HAP-1 (cell line): ENCODE measurements around the gene MYO10.
"Not testable (repeated sequence)": the region's sequence is repeated elsewhere in the genome, so short reads cannot be mapped to it uniquely, and the experiment has no call there.

ENCODE experiments used
- DNase-seq, 2 experiments: peaks; one replicate each; pipeline ENCODE4 v3.0.0-alpha.2; 2016 to 2020; ENCODE audit warnings: low spot score in 2 of 2
- H3K27me3 ChIP-seq: fragments of 250-450 bp; sonication (Bioruptor Pico); 2 replicates; pipeline ENCODE4 v1.5.1; 2020; ENCODE audit warnings: low read depth, mild to moderate bottlenecking, moderate library complexity
- H3K36me3 ChIP-seq: fragments of 250-450 bp; sonication (Bioruptor Pico); replicated peaks from 2 replicates; pipeline ENCODE4 v1.5.1; 2020; ENCODE audit warnings: mild to moderate bottlenecking
- H3K4me1 ChIP-seq: fragments of 250-450 bp; sonication (Bioruptor Pico); 2 replicates; pipeline ENCODE4 v1.5.1; 2020; ENCODE audit warnings: mild to moderate bottlenecking
- H3K4me3 ChIP-seq: fragments of 250-450 bp; sonication (Bioruptor Pico); 2 replicates; pipeline ENCODE4 v1.5.1; 2020; ENCODE audit warnings: mild to moderate bottlenecking, moderate library complexity
- H3K9me3 ChIP-seq: fragments of 250-450 bp; sonication (Bioruptor Pico); 2 replicates; pipeline ENCODE4 v1.5.1; 2020; ENCODE audit warnings: mild to moderate bottlenecking, moderate library complexity
- in situ Hi-C: fragments of 300-500 bp; cut with MboI; formaldehyde crosslinking; loops from 3 replicates; pipeline ENCODE4 v1.14.3; 2020; ENCODE audit warnings: low sequenced_read_pairs, inconsistent platforms, mixed read lengths

The MYO10 gene

GRCh38 chr5:16660982-16661381 is 275.1 kb downstream of the MYO10 start:
- in situ Hi-C loops = loop anchor here (25.0 kb wide), 1 partner anchor 174 kb away; no protein-coding TSS in a partner anchor
- no peaks in the 10 kb centered on the region for H3K4me1 ChIP-seq
- DNase-seq = no peak
- H3K9me3 ChIP-seq = no peaks in the 10 kb centered on the region; the same call in 1 of the 2 replicates
- peaks cover 16% of the 10 kb centered on the region for H3K36me3 ChIP-seq
- no peaks in the 10 kb centered on the region; the same call in 1 of the 2 replicates for H3K27me3 ChIP-seq
- H3K4me3 ChIP-seq = no peak overlapping the region

GRCh38 chr5:16659536-16659935 is 276.6 kb downstream of the MYO10 start:
- DNase-seq = no peak
- H3K4me1 ChIP-seq = no peaks in the 10 kb centered on the region
- no peaks in the 10 kb centered on the region; the same call in 1 of the 2 replicates for H3K27me3 ChIP-seq
- no peak overlapping the region for H3K4me3 ChIP-seq
- in situ Hi-C loops = loop anchor here (25.0 kb wide), 1 partner anchor 172 kb away; no protein-coding TSS in a partner anchor
- no peaks in the 10 kb centered on the region; the same call in 1 of the 2 replicates for H3K9me3 ChIP-seq
- H3K36me3 ChIP-seq = peaks cover 3% of the 10 kb centered on the region

GRCh38 chr5:16656561-16657191 is 279.4 kb downstream of the MYO10 start:
- Histone ChIP-seq H3K4me1 (no peaks in the 10 kb centered on the region), H3K27me3 (no peaks in the 10 kb centered on the region; the same call in 1 of the 2 replicates), H3K36me3 (no peaks in the 10 kb centered on the region), H3K9me3 (no peaks in the 10 kb centered on the region; the same call in 1 of the 2 replicates), H3K4me3 (no peak overlapping the region)
- in situ Hi-C loops = loop anchor here (25.0 kb wide), 1 partner anchor 169 kb away; no protein-coding TSS in a partner anchor
- no peak for DNase-seq

GRCh38 chr5:16654647-16655334 is 281.3 kb downstream of the MYO10 start:
- H3K4me3 ChIP-seq = no peak overlapping the region
- H3K4me1 ChIP-seq = no peaks in the 10 kb centered on the region
- H3K36me3 ChIP-seq = no peaks in the 10 kb centered on the region
- no peak for DNase-seq
- H3K9me3 ChIP-seq = no peaks in the 10 kb centered on the region; the same call in 1 of the 2 replicates
- H3K27me3 ChIP-seq = no peaks in the 10 kb centered on the region; the same call in 1 of the 2 replicates
- in situ Hi-C loops = loop anchor here (25.0 kb wide), 1 partner anchor 167 kb away; no protein-coding TSS in a partner anchor

GRCh38 chr5:16648739-16649138 is 287.3 kb downstream of the MYO10 start:
- H3K4me3 ChIP-seq, DNase-seq, H3K36me3 ChIP-seq, H3K9me3 ChIP-seq, H3K4me1 ChIP-seq, H3K27me3 ChIP-seq, in situ Hi-C loops: not testable (repeated sequence)

- H3K4me3 ChIP-seq = no peak overlapping the region
- H3K27me3 ChIP-seq = no peaks in the 10 kb centered on the region
- in situ Hi-C loops = no loop called here
- no peaks in the 10 kb centered on the region for H3K36me3 ChIP-seq
- H3K9me3 ChIP-seq = no peaks in the 10 kb centered on the region
- DNase-seq = no peak
- no peaks in the 10 kb centered on the region for H3K4me1 ChIP-seq
Measured at GRCh38 chr5:16644301-16644889, 291.7 kb downstream of the MYO10 start.

GRCh38 chr5:16642867-16643266 is 293.2 kb downstream of the MYO10 start:
- Histone ChIP-seq H3K4me3 (no peak overlapping the region), H3K36me3 (no peaks in the 10 kb centered on the region), H3K9me3 (no peaks in the 10 kb centered on the region), H3K4me1 (no peaks in the 10 kb centered on the region), H3K27me3 (no peaks in the 10 kb centered on the region)
- in situ Hi-C loops = no loop called here
- no peak for DNase-seq

GRCh38 chr5:16639206-16639605 is 296.9 kb downstream of the MYO10 start:
- in situ Hi-C loops = no loop called here
- no peaks in the 10 kb centered on the region for H3K36me3 ChIP-seq
- H3K4me3 ChIP-seq = no peak overlapping the region
- H3K4me1 ChIP-seq = no peaks in the 10 kb centered on the region
- H3K27me3 ChIP-seq = no peaks in the 10 kb centered on the region
- DNase-seq = no peak
- H3K9me3 ChIP-seq = no peaks in the 10 kb centered on the region

GRCh38 chr5:16628376-16628775 is 307.7 kb downstream of the MYO10 start:
- Histone ChIP-seq H3K4me1 (no peaks in the 10 kb centered on the region), H3K4me3 (no peak overlapping the region), H3K27me3 (peaks cover 23% of the 10 kb centered on the region), H3K9me3 (no peaks in the 10 kb centered on the region), H3K36me3 (no peaks in the 10 kb centered on the region)
- in situ Hi-C loops = no loop called here
- DNase-seq = no peak

- Histone ChIP-seq H3K27me3 (peaks cover 23% of the 10 kb centered on the region), H3K36me3 (no peaks in the 10 kb centered on the region), H3K4me3 (no peak overlapping the region), H3K9me3 (no peaks in the 10 kb centered on the region), H3K4me1 (no peaks in the 10 kb centered on the region)
- DNase-seq = no peak
- in situ Hi-C loops = no loop called here
Measured at GRCh38 chr5:16626696-16627264, 309.3 kb downstream of the MYO10 start.

GRCh38 chr5:16625096-16625495 is 311.0 kb downstream of the MYO10 start:
- Histone ChIP-seq H3K9me3 (no peaks in the 10 kb centered on the region), H3K36me3 (no peaks in the 10 kb centered on the region), H3K4me1 (no peaks in the 10 kb centered on the region), H3K27me3 (peaks cover 23% of the 10 kb centered on the region), H3K4me3 (no peak overlapping the region)
- no peak for DNase-seq
- in situ Hi-C loops = no loop called here

GRCh38 chr5:16619136-16619535 is 317.0 kb downstream of the MYO10 start:
- in situ Hi-C loops = no loop called here
- no peaks in the 10 kb centered on the region for H3K36me3 ChIP-seq
- no peaks in the 10 kb centered on the region for H3K27me3 ChIP-seq
- no peak for DNase-seq
- no peak overlapping the region for H3K4me3 ChIP-seq
- no peaks in the 10 kb centered on the region for H3K9me3 ChIP-seq
- H3K4me1 ChIP-seq = peaks cover 16% of the 10 kb centered on the region

GRCh38 chr5:16618138-16618897 is 317.8 kb downstream of the MYO10 start:
- in situ Hi-C loops = no loop called here
- DNase-seq = peak in 1 of 2 experiments; percentile 22

More at GRCh38 chr5:16618138-16618897, 317.8 kb downstream of the MYO10 start:
- no peaks in the 10 kb centered on the region for H3K36me3 ChIP-seq
- H3K27me3 ChIP-seq = no peaks in the 10 kb centered on the region
- H3K4me1 ChIP-seq = peaks cover 19% of the 10 kb centered on the region
- H3K4me3 ChIP-seq = no peak overlapping the region
- H3K9me3 ChIP-seq = no peaks in the 10 kb centered on the region
